OCI-M1 (cell line): Measurements from ENCODE around the gene EYA4.
A peak's percentile ranks its signal among the peaks of the same experiment; 100 is the strongest.

Experiments used
- DNase-seq: peaks from one replicate; lab custom pipeline; 2025; lab: John Stamatoyannopoulos, UW

The EYA4 gene

GRCh38 chr6:133289733-133290306 lies 48.7 kb downstream of the EYA4 start:
- DNase-seq = peak; percentile 30

DNA sequence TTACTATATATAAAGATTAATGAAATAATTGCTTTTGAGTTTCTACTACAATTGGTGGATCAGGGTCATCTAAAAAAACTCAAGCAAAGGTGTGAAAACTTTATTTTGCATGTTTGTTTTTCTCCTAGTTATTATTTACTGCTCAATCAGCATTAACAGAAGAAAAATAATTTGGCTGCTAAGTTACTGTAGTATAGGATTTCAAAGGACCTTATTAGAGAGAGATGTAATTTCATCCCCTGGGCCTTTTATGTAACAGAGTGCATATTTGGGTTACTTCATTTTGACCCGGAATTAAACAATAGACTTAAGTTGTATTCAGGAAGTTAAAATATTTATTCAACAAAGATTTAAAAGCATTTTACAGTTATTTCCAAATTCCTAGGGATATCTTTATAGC lies 49.8 kb downstream of the EYA4 start:
- no peak for DNase-seq

DNA sequence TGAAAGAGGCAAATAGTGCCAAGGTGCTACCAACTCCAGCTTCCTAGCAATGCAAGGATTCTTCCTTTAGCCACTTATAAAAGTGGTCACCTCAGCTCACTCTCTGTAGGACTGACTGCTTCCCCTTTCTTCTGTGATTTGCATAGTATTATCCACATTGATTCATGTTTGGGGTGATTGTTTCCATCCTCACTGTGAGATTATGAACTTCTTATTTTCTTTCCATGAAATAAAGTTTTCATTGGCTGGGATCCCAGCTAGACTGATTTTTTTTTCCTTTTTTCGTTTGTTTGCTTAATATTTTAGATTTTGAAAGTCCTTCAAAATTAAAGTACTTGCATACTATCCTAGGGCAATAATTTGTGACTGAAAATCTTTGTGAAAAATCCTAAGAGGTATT lies 50.5 kb downstream of the EYA4 start:
- no peak for DNase-seq

- DNase-seq = no peak
Observed at GRCh38 chr6:133297657-133298056, 56.5 kb downstream of the EYA4 start.

DNA sequence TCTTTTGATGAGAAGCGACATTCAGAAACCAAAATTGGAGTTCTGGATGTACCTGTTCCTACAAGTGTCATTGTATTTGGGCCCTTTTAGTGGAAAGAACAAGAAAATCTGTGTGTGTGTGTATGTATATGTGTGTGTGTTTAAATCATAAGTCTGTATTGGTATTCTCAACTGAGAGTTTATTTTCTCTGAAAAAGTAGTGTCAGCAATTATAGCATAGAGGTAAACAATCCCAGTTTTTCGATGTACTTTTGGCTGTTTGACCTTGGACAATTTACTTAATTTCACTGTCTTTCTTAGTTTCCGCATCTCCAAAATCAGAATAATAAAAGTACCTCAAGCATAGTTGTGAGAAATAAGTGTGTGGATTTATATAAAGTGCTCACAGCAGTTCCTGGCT lies 57.2 kb downstream of the EYA4 start:
- DNase-seq = no peak

DNA sequence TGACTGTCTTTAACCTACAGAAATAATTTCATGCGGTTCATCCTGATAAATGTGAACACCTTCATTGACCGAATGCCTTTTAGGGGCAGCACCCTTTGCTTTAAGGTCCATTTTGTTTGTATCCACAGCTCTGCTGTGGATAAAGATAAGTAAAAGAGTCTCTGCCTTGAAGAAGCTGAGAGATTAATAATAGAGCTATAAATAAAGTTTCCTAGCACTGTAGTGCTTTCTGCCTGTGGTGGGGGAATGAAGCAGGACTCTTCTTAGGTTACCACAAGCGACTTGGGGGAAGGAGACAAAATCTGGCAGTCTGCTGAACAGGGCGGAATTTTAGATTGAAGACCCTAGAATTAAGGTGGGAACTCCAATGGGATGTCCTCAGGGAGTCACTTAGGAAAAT lies 57.6 kb downstream of the EYA4 start:
- no peak for DNase-seq

- DNase-seq = no peak
Observed at GRCh38 chr6:133300896-133301295, 59.7 kb downstream of the EYA4 start.

GRCh38 chr6:133301835-133302234 lies 60.7 kb downstream of the EYA4 start:
- no peak for DNase-seq

DNA sequence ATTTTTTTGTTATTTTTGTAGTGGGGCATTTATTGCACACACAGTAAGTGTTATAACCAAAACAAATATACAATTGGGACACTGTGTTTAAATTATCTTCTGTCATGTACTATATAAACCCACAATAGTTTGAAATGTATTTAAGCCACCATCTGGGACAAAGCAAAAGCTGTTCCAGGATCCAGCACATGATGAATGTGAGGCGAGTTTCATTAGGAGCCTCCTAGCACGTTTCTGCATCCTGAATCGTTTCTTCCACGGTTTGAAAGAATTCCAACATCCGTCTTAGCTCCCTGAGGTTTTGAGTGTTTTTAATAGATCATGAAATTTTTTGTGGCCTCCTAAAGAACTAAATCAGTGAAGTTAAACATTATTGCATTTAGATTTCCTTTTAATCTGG lies 65.8 kb downstream of the EYA4 start:
- DNase-seq = no peak

DNA sequence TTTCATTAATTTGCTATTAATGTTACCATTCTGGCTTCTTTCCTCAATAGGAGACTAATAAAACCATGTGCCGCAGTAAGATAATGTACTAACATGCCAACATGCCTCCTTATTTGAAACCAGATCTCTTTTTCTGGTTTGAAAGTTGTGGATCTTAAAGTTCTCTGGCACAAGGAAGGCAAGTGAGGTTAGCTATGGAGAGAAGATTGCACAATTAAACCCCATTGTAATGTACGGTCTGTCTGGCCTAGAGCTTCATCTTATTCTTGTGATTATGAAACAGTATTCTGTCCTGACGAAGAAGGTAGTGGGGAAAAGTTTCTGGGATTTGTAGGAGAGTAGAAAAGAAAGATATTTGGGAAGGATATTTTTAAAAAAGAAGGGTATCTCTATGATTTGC lies 68.4 kb downstream of the EYA4 start:
- no peak for DNase-seq

DNA sequence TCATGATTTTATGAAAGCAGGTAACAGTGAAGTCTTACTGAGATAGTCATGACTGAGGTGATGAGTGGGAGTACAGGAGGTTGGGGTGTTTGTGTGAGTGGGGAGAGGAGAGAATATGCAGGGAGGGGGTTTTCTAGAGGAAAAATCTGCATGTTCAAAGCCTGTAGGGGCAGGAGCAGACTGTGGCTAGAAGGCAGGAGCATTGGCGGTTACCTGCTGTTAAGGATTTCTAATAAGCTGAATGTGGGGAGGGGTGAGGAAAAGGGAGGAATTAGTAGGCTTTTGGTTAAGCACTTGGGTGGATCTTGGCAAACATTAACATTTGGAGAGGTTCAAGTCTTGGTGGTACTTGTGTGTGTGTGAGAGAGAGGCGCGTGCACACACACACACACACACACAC lies 70.8 kb downstream of the EYA4 start:
- DNase-seq = no peak

DNA sequence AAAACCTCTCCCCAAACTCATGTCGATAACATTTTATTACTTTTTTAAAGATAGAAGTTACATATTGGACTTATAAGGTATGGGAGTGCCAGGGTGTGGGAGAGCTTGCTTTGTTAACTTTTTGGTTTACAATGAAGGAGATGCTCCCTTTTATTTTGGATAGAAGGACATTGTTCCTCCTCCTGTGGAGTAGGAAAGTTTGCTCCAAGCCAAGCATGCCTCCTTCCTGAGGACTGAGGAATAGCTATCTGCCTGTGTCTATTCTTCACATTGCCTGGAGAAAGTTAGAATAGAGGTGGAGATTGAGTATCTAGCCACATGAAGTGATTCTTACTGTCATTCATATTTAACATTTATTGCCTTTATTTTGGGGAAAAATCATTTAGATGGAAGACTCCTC lies 71.9 kb downstream of the EYA4 start:
- peak; percentile 30 for DNase-seq

DNA sequence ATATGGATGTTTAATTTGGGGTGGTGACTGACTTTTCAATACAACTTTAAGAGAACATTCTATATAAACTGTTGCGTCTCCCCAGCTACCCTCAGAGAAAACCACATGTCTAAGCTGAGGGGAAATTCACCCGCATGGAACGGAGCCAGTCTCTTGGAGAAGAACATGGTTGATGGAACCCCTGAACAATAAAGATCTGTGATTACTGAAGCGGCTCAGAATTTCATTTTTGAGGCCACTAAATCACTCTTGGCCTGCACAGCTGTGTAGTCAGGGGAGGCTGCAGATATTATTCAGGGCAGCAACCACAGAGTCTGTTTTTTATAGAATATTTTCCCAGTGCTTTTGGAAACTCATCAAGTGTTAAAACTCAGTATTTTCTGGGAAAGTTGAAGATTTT lies 73.8 kb downstream of the EYA4 start:
- DNase-seq = no peak

GRCh38 chr6:133315811-133316210 lies 74.7 kb downstream of the EYA4 start:
- DNase-seq = peak; percentile 35

DNA sequence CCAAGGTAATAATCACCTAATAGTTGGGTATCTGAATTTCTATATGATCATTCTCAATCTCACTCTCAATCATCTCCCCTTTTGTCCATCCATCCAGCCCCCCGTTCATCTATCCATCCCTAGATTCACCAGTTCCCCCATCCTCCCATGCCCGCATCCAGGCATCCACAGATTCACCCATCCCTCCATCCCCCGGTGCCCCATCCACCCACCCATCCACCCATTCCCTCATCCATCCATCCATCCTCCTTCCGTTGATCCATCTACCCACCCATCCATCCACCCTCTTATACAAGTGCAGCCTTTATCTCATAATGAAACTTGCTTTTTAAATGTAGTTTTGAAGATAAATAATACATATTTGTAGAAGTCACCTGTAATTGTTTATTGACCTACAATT lies 76.5 kb downstream of the EYA4 start:
- DNase-seq = no peak

DNA sequence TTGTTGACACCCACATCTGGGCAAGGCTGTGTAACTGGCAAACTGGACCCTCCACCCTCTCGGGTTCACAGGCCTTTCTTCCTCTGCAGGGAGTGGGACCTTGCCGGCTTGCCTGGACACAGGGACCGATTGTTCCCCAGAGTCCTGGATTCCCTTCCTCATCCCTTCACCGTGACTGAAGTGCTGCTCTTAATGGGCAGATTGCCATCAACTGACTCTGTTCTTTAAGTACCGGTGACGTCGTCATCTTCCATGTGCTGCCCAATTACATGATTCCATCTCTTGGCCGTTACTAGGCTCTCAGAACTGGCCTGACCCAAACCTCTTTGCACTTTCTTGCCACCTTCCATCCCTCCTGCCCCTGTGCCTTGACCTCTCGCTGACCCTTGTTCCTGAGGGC lies 85.4 kb downstream of the EYA4 start:
- no peak for DNase-seq

DNA sequence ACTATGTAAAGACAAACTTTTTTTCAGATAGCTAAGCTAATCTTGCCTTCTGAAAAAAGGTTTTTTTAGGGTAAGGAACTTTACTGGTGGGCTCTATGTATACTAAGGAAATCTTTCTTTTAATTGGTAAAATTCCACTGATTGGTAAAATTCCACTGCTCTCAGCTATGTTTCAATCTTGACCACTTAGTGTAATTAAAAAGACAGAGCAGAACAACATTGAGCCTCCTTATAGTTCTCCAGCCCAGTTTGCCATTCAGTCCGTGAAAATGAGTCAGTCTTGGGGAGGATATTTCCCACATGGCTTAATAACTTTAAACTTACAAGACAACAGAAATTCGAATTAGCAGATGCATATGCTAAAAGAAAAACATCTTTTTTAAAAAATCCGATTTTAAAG lies 92.7 kb downstream of the EYA4 start:
- no peak for DNase-seq

- DNase-seq = no peak
Observed at GRCh38 chr6:133337308-133337707, 96.2 kb downstream of the EYA4 start.

- peak; percentile 34 for DNase-seq
Observed at GRCh38 chr6:133339543-133340384, 98.6 kb downstream of the EYA4 start.

- DNase-seq = peak; percentile 85
Observed at GRCh38 chr6:133340557-133340956, 99.4 kb downstream of the EYA4 start.

GRCh38 chr6:133341607-133342158 lies 100.5 kb downstream of the EYA4 start:
- DNase-seq = peak; percentile 27

DNA sequence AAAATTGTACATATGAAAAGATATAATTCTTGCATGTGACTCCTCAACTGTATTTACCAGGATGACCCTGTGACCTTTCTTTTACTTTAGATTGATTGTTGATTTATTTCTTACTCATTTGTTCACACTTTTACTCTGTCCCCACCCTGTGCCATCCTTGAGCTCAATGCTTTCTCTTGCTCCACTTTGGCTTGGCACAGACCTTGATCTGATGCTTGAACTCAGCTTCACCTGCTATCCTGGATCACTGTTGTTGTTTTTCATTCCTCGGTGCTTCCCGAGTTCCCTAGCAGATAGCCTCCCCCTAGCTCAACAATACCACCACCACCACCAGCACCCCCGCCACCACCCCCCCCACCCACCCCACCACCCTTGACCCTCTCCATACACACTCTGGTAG lies 102.1 kb downstream of the EYA4 start:
- no peak for DNase-seq

DNA sequence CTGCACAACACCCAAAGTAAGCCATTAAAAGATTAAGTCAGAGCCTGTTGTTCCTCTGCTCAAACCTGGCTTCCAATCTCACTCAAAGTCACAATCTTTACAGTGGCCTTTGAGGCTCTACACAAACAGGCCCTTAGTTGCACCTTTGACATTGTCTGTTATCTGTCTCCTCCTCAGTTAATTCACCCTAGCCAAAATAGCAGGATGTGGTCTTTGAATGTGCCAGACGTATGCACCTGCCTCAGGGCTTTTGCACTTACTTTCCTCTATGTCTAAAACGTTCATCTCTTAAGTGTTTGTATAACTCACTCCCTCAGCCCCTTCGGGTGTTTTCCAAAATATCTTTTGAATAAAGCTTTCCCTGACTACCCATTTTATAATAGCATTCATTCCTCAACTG lies 107.7 kb downstream of the EYA4 start:
- no peak for DNase-seq

- no peak for DNase-seq
Observed at GRCh38 chr6:133350928-133351327, 109.8 kb downstream of the EYA4 start.
